Stimulated activated CD8-positive, alpha-beta memory T cell treated with anti-CD3 and anti-CD28 coated beads, Interleukin-4, amount 100 ng/mL, for 1 hour (primary cell): ENCODE data around the gene HMGXB4.

Source experiments
- DNase-seq, 2 donors: peaks; one replicate each; pipeline ENCODE4 v3.0.0-alpha.2; 2020; ENCODE audit warnings: low read depth in 2 of 2, low spot score in 1 of 2

HMGXB4 gene

DNA sequence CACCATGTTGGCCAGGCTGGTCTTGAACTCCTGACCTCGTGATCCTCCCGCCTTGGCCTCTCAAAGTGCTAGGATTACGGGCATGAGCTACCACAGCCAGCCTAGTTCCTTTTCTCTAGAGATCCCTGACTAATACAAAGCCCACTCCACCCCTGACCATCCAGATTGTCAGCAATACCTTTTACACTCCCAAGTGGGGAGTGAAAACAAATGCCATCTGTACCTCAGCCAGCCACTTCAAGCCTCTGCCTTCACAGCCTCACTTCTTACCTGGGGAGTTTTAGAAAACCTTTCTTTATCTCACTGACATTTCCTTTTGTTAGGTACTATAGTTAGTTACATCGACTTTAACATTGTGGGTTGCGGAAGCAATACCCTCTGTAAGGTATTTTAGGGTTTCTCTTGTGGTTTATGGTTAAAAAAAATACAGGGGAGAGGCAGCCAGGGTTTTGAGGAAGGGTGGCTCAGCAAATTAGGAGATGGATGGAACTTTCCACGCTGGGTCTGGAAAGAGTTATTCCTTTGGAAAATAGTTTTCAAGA is 51.3 kb downstream of the HMGXB4 start:
- no peak for DNase-seq

DNA sequence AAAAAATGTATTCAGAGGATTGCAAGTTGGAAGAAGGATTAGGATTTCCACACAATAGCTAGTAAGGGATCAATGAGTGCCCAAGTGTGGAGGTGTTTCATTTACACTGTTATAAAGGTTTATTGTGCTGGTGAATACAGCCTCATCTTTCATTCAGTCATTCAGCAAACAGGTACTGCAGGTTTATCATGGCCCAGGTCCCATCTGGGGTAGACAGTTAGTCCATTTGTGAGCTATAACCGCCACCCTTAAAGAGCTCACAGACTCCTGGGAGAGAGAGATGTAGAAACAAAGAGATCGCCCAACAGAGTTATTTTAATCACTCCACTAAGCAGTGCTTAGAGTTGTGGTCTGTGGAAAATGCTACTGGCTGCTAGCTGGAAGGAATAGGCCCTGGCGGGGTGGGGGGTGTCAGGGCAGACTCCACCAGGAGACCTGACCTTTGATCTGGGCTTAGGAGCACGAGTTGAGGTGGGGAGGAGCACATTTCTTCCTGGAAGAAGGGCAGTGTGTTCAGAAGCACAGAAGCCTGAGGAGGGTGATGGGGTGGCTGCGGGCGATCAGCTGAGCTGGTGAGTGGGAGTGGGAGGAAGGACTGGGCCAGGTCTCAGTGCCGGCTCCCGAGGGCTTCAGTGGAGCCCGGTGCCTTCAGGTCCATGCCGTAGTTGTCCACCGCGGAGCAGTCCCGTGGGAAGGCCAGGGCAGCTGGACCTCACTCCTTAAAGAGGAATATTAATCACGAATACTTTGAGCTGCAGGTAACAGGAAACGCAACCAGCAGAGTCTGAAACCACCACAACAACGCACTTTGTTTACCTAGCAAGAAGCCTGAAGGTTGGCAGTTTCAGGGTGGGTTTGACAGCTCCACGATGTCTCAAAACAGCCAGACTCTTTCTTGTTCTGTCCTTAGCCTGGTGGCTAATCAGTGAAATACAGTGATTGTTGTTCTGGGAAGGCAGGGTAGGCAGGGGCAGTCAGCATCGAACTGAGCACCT is 53.6 kb downstream of the HMGXB4 start:
- no peak for DNase-seq

DNA sequence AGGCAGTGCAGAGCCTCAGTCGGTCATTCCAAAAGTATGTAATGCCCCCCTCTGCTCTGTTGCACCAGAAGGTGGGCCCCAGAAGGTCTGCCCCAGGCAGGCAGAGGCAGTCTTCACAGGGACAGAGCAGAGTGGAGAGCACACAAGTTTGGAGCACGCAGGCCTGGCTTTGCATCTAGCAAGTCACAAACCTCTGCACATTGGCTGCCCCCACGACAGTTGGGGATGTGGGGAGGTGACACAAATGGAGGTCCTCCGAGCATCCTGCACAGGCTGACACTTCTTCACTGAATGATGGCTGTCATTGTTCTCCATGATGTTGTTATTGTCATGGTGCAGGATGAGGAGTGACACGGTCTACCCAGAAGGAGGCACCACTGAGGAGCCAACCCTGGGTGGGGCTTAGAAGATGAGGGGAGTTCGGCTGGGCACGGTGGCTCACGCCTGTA is 54.3 kb downstream of the HMGXB4 start:
- DNase-seq = no peak

DNA sequence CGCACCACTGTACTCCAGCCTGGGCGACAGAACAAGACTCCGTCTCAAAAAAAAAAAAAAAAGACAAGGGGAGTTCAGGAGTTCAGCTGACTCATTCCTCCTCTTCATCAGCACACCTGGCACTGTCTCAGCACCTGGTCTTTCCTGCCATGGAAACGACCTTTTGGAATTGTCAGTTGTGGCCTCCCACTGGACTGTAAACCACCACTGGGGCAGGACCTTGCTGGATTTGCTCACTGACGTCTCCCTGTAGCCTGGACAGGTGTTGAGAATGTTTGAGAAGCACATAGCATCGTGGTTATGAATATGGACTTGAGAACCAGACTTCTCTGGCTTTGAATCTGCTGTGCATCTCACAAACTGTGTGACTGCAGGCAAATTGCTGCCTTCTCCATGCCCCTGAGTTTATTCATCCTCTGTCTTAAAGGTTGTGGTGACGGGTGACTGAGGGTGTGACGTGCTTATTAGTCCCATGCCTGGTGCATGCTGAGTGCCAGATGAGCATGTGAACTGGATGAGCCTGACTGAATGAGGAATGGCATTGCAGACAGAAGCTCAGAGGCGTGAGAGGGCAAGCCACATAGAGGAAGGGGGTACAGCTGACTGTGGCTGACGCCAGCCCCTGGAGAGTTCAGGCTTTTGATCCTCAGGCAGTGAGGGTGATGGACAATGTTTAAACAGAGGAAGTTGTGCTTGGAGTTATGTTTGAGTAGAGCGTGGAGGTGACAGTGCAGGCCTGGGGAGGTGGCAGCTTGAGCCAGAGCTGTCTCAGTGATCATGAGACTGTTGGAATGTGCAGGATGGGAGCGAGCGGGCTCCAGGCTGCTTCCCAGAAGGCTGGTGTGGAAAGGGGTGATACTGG is 55.1 kb downstream of the HMGXB4 start:
- no peak for DNase-seq

DNA sequence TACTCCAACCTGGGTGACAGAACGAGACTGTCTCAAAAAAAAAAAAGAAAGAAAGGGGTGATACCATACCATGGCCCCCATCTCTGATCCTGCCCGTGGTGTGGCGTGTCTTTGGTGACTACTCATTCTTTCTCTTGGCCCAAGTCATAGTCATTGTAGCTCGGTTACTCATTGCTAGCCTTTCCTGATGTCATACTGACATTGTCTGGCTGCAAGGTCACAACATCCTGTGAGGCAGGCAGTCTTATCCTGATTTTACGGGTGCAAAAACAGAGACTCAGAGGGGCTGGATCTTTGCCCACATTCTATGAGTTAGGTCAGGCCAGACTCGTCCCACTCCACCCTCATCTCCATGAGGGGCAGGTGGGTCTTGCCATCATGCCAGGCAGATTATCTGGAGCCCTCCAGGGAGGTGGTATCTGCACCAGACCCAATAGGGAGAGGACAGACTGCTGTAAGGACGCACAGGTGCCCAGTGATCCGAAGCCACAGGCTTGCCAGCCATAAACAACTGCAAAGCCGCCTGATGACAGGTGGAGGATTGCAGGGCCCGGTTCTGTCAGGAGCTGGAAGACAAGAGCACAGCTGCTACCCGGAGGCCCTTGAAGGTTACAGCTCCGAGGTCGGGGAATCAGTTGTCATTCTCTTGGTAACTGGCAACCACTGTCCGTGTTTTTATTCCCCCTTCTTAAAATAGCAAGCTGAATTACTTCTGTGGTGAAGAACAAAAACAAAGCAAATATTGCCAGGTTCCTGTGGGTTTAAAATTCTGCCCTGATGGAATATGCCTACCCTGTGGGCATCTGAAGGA is 56.2 kb downstream of the HMGXB4 start:
- DNase-seq = no peak

DNA sequence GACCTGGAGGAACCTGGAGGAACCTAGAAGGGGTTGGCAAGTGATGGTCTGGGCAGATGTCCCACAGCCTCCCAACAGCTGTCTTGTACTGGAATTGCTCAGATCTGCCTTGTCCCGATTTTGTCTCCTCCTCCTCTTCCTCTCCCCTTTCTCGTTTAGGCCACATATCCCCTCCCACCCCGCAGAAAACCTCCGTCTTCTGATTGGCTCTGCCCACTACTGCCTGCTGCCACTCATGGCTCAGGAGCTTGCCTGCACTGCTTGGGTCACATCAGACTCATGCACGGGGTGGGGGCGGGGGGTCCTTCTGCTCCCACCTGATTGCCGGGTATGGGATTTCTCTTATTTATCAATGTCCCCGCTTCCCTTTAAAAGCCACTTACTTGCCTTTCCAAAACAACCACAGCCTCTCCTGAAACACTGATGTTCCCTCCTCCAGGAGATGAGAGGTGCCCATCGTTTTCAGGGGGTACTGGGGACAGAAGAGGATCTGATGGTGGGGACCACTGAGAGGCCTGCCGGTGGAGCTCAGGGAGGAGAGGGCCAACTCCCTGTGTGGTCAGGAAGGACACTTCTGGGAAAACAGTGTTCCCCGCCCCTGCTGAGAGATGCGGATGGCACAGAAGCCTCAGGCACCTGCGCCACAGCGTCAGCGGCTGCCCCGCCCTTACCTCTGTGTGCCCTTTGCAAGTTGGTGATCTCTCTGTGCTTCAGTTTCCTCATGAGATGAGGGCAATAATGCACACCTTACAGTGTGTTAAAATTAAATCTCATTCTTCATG is 57.1 kb downstream of the HMGXB4 start:
- no peak for DNase-seq

DNA sequence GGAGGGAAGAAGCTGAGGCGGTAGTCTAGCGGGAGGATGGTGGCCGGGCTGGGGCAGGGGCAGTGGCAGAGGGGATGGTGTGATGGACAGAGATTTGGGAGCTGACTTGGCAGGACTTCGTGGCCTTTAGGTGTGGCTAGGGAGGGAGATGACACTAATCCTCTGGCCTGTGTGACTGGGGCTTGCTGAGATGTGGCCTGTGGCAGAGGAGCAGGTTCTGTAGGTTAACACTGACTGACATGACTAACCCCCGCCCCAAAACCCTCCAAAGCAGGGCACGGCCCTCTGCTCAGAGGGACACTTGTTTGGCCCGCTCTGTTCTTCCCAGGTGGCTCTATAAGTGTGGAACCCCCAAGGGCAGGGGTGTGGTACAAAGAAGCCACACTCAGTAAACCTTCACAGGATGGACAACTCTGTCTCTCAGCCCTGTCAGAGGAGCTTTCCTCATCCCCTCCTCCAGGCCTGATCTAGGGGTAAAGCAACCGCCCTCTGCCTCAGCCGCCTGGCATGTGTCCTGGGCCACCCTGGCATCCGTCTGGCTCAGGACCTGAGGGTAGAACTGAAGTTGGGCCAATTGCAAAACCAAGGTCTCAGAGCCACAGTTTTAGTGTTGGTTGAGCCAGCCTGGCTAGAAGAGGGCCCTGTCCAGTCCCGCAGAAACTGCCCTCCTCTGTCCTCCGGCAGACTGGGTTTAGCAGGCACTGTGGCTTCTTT is 58.0 kb downstream of the HMGXB4 start:
- DNase-seq = no peak

DNA sequence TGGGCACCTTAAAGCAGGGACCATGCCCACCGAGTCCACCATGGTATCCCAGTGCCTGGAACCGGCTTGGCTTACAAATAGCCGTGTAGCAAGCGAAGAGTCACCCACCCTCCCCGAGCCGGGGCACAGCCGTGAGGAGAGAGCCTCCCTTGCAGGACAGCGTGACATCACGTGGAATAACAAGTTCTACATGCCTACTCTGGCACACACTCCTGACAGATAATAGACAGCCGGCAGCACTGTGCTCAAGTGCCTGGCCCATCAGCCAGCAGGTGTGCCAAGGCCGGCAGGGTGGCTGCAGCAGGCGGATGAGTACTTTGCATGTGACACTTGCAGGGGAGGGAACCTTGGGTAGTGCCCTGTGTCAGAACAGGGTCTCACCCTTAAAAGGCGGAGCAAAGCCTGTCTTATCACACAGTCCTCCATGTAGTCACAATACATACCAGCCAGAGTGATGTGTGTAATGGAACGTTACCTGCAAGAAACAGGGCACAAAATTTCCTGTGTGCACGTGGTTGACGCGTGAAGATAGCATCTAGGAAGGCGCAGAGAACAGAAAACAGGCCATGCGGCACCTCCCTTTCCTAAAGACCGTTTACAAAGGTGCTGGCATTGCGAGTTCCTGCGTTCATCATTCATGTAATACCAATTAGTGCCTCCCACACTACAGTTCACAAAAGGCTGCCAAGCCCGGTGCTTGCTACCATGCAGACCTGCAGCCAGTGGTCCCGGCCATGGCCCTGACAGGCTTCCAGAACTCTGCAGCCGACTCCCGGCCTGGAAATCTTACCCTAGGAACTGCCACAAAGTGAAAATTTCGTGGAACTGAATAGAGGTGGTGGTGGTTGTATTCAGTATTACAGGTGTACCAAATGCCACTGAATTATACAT is 58.8 kb downstream of the HMGXB4 start:
- DNase-seq = no peak

DNA sequence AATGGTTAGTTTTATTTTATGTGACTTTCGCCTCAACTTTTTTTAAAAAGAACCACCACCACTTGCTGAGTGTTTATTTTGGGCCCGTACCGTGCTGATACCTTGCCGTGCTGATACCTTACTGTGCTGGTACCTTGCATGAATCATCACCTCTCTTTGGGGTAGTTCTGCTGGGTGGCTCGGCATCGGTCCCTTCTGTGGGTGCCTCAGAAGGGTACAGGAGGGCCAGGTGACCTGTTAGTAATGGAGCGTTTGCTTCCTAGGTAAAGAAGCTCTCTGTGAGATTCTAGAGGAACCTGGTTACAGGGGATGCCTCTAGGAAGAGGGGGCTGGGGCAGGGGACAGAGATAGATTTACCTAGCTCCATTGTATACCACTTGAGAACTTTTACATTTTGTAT is 59.5 kb downstream of the HMGXB4 start:
- no peak for DNase-seq

DNA sequence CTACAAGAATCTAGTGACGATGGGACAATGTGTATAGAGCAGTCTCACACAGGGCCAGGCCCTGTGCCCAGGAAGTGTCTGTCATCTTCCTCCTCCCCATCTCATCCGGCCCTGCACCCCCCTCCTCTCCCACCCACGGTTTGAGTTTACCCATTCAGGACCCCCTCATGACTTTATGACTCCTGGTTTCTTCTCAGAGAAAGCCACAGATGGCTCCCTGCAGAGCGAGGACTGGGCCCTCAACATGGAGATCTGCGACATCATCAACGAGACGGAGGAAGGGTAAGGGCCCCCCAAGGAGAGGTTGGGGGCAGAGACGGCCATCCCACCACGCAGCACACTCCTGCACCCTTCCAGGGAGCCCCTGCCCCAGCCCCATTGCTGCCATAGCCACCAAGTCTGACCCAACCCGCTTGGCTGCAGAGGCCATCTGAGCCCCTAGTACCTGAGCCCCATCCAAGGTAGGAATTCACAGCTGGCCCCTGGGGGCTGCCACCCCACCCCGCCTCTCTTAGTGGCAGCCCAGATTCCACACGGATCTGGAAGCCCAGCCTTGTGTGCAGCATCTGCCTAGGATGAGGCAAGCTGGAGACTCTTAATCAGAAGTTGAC is 60.5 kb downstream of the HMGXB4 start:
- no peak for DNase-seq

DNA sequence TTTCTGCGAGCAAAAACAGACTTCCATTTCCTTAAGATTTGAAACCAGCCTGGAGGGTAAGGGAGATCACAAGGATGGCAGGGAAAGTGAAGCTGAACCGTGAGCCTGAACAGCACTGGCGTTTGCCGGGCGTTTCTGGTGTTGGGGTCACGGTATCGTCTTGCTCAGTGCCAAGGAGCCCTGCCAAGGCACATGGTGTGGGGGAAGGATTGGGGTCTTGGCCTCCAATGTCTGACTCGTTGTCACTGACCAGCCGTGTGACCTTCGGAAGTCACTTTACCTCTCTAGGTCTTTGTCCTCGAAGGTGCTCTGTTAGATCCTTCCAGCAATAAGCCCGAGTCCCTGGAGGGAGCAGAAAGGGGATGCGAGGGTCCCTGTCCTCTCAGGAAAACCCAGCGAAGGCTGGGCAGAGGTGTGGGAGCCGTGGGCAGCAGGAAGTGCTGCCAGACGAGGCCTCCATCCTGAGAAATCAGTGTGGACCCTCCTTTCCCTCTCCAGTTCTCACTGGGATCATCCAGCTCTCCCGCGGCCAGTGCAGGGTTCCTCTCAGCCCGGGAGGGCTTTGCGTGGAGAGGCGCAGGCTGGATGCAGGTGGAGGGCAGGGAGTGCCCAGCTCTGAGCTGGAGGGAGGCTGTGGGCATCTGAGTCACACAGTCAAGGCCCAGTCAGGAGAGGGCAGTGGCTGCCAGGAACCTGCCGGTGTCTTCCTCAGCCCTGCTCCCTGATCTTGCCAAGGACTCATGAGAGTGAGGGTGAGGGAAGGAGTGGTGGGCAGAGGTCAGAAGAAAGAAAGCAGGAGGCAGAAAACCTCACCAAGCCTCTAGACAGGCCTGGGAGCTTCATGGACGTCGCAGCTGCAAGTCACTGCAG is 61.3 kb downstream of the HMGXB4 start:
- no peak for DNase-seq

DNA sequence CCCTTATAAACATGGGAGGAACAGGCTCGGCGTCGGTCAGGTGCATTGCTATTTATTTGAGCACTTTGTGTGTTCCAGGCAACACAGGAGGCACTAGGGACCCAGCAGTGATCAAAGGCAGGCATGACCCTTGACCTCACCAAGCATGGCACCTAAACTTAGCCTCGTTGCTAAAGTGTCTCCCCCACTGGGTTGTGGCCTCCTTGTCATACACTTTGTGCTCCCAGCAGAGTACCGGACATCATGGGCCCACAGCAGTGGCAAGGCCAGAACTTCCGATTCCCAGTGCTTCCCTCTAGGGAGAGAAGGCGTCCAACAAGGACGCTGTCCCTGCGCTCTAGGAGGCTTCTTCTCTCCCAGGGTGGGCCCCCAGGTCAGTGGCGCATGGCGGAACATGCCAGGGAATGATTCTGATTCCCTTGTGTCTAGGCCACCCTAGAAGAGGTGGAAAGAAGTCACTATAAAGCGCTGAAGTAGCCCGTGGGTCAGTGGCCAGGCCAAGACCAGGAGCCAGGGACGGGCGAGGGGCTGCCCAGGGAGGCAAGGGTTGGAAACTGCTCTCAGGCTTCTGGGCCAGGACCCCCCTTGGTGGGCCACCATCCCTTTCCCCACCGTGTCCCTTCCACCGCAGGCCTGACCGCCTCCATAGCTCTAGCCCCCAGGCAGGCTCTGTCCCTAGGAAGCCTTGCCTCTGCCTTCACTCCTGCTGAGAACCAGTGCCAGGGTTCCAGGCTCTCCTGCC is 62.1 kb downstream of the HMGXB4 start:
- DNase-seq = no peak

DNA sequence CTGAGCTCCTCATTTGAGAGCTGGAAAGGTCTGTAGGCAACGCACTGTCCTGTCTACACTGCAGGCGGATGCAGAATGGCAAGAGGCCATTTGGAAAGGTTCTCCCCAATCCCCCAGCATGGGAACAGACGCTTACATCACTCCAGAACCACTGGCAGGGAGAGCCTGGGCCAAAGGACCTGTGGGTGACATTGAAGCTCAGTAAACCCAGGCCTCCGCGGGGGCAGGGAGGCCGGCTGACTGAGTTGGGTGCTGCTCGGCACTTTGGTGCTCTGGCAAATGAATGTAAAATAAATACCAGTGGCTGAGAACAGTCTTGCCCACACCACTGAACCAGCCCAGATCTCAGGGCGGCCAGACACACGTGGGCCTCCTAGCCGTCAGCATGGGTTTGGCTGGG is 64.8 kb downstream of the HMGXB4 start:
- DNase-seq = no peak

DNA sequence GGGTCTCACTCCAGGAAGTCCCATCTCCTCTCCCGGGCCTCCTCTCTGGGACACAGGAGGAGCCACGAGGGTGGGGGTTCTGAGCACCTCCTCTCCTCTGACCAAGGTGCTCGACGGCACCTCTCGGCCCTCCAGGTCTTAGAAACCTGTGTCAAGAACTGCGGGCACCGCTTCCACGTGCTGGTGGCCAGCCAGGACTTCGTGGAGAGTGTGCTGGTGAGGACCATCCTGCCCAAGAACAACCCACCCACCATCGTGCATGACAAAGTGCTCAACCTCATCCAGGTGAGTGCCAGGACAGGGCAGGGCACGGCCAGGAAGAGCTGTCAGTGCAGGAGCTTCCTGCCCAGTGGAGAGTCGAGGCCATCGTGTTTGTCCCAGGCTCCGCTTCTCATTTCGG is 65.6 kb downstream of the HMGXB4 start:
- no peak for DNase-seq

DNA sequence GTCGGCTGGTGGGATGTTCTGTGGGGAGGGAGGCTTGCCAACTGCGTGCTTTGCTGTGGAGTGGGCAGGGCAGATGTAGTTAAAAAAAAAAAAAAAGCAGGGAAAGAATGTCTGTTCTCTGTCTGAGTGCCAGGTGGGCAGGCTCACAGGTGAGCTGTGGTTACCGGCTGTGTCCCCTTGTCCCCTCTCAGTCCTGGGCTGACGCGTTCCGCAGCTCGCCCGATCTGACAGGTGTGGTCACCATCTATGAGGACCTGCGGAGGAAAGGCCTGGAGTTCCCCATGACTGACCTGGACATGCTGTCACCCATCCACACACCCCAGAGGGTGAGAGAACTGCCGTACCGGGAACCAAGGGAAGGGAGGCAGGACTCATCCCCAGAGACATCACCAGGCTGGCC is 66.0 kb downstream of the HMGXB4 start:
- no peak for DNase-seq

DNA sequence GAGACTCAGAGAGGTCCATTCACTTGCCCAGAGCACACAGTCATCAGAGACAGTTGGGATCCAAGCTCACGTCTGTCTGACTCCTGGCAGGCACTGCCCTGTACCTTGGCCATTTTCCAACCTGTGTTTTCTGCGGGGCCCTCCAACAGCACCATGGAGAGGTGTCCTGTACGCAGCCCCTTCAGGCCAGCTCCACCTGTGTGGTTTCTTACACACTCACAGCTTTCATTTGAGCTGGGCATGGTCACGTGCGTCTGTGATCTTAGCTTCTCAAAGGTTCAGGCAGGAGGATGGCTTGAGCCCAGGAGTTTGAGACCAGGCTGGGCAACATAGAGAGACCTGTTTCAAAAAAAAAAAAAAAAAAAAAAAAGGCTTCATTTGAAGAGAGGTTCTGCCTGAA is 66.8 kb downstream of the HMGXB4 start:
- no peak for DNase-seq
